HepG2 (cell line): ENCODE data around the gene NINL.

ENCODE experiments used
- CTCF ChIP-seq: sonication (generic); formaldehyde crosslinking; IDR thresholded peaks from 2 replicates; pipeline ENCODE4 v1.5.0; 2020; ENCODE audit warnings: mild to moderate bottlenecking, missing genetic modification reagents, moderate library complexity
- FOXK2 ChIP-seq: fragments of 450-650 bp; IDR thresholded peaks from 2 replicates; pipeline ENCODE4 v1.6.1; 2016
- HDAC1 ChIP-seq: sonication (generic); formaldehyde crosslinking; IDR thresholded peaks from 2 replicates; pipeline ENCODE4 v1.5.1; 2020; ENCODE audit warnings: mild to moderate bottlenecking, missing genetic modification reagents
- HOXD1 ChIP-seq: sonication (generic); formaldehyde crosslinking; IDR thresholded peaks from 2 replicates; pipeline ENCODE4 v1.5.0; 2020; ENCODE audit warnings: missing genetic modification reagents
- NR3C1 ChIP-seq: sonication (generic); formaldehyde crosslinking; IDR thresholded peaks from 2 replicates; pipeline ENCODE4 v1.4.0; 2020; ENCODE audit warnings: missing genetic modification reagents
- PHF5A ChIP-seq: IDR thresholded peaks from one replicate; pipeline ENCODE4 v1.6.1; 2018; ENCODE audit warnings: low read depth, missing genetic modification reagents; ENCODE audit not compliant: unreplicated experiment
- SP1 ChIP-seq, 2 experiments: fragments of 450-650 bp in 1 of 2; sonication (generic) in 1 of 2; formaldehyde crosslinking in 1 of 2; IDR thresholded peaks; 2 replicates each; pipeline versions ENCODE4 v1.4.0 to v1.6.1; 2016 to 2020; ENCODE audit warnings: missing genetic modification reagents in 1 of 2
- ZFP36 ChIP-seq: fragments of 150-350 bp; IDR thresholded peaks from 2 replicates; pipeline ENCODE4 v1.6.1; 2018; ENCODE audit warnings: borderline replicate concordance, low read length, low read depth; ENCODE audit not compliant: partially characterized antibody
- ZNF431 ChIP-seq: sonication (generic); formaldehyde crosslinking; IDR thresholded peaks from 2 replicates; pipeline ENCODE4 v1.9.0; 2022; ENCODE audit warnings: missing genetic modification reagents, low read depth, mild to moderate bottlenecking, borderline replicate concordance
- ZNF772 ChIP-seq: sonication (generic); formaldehyde crosslinking; IDR thresholded peaks from 2 replicates; pipeline ENCODE4 v1.5.0; 2020; ENCODE audit warnings: mild to moderate bottlenecking, missing genetic modification reagents
- TF ChIP-seq, protein P1 (sequence below): sonication (generic); formaldehyde crosslinking; IDR thresholded peaks from 2 replicates; pipeline ENCODE4 v1.4.0; 2020; ENCODE audit warnings: missing genetic modification reagents
- TF ChIP-seq, protein P2 (sequence below): sonication (generic); formaldehyde crosslinking; IDR thresholded peaks from 2 replicates; pipeline ENCODE4 v1.5.1; 2020; ENCODE audit warnings: missing genetic modification reagents, mild to moderate bottlenecking, borderline replicate concordance
- TF ChIP-seq, protein P3 (sequence below): sonication (generic); formaldehyde crosslinking; IDR thresholded peaks from 2 replicates; pipeline ENCODE4 v1.4.0; 2020; ENCODE audit warnings: missing genetic modification reagents

GRCh38 chr20:25493137-25493536 is 92.2 kb downstream of the NINL start:
- TF ChIP-seq HOXD1 (CRISPR knock-in tag) (no peak), PHF5A (CRISPR knock-in tag) (no peak), SP1 (IDR thresholded peaks at IDR 0.05) (no peak), SP1 (CRISPR knock-in tag; IDR thresholded peaks at IDR 0.05) (no peak), NR3C1 (CRISPR knock-in tag) (no peak), HDAC1 (CRISPR knock-in tag) (no peak), ZNF772 (CRISPR knock-in tag) (no peak), ZFP36 (no peak), CTCF (CRISPR knock-in tag) (no peak), ZNF431 (CRISPR knock-in tag) (no peak), FOXK2 (no peak)
- TF ChIP-seq, protein P1, sequence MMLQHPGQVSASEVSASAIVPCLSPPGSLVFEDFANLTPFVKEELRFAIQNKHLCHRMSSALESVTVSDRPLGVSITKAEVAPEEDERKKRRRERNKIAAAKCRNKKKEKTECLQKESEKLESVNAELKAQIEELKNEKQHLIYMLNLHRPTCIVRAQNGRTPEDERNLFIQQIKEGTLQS: no peak
- TF ChIP-seq, protein P2, sequence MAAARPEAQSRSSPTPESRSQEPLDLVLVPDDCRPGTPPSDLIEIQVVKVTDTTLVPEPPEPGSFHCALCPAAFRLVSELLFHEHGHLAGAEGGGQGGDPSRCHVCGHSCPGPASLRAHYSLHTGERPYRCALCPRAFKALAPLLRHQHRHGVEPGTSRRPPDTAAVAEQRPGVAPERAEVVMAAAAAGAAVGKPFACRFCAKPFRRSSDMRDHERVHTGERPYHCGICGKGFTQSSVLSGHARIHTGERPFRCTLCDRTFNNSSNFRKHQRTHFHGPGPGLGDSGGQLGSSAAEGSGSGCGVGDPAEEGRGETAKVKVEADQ (CRISPR knock-in tag): no peak
- TF ChIP-seq, protein P3, sequence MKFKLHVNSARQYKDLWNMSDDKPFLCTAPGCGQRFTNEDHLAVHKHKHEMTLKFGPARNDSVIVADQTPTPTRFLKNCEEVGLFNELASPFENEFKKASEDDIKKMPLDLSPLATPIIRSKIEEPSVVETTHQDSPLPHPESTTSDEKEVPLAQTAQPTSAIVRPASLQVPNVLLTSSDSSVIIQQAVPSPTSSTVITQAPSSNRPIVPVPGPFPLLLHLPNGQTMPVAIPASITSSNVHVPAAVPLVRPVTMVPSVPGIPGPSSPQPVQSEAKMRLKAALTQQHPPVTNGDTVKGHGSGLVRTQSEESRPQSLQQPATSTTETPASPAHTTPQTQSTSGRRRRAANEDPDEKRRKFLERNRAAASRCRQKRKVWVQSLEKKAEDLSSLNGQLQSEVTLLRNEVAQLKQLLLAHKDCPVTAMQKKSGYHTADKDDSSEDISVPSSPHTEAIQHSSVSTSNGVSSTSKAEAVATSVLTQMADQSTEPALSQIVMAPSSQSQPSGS (CRISPR knock-in tag): no peak
